RWPE1 (cell line): ENCODE measurements around the gene PTK7.
"Not testable (repeated sequence)": the region's sequence is repeated elsewhere in the genome, so short reads cannot be mapped to it uniquely, and the experiment has no call there.

ENCODE experiments used
- CTCF ChIA-PET: fragments of 350-600 bp; sonication (Branson Sonifier 250); formaldehyde crosslinking; extraction: SDS; loops from one replicate; lab custom pipeline; 2021; lab: Yijun Ruan, JAX
- POLR2A ChIA-PET: fragments of 400-600 bp; formaldehyde crosslinking; extraction: SDS; loops from one replicate; lab custom pipeline; 2020; ENCODE audit warnings: antibody characterized with exemption; ENCODE audit not compliant: low non-redundant PET; lab: Yijun Ruan, JAX
- DNase-seq: peaks from one replicate; pipeline ENCODE4 v3.0.0; 2012; ENCODE audit warnings: low spot score
- H3K27ac ChIP-seq: fragments of 450-650 bp; 2 replicates; pipeline ENCODE4 v1.5.1; 2017
- TF ChIP-seq, protein P1 (sequence below): fragments of 450-650 bp; conservative IDR thresholded peaks from 2 replicates; pipeline ENCODE4 v1.5.1; 2017; ENCODE audit warnings: low read depth, mild to moderate bottlenecking

Gene PTK7

DNA sequence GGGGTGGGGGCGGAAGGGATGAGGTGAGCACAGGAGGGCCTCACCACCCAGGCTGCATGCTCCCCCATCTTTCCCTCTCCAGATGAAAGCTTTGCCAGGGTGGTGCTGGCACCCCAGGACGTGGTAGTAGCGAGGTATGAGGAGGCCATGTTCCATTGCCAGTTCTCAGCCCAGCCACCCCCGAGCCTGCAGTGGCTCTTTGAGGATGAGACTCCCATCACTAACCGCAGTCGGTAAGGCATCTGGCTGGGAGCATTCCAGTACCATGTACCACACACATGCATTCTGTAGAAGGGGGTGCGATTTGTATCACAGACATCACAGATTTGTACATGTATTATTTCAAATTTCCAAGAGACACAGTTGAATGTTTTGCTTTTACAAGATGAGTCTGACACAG lies 54.3 kb downstream of the PTK7 start:
- no peak for DNase-seq
- CTCF ChIA-PET: interaction anchor here (0.5 to 1.7 kb wide), 7 partner anchors 13 to 110 kb away, joined by 3 to 6 read pairs (median 5); partner anchors contain the start of gene PTK7
- TF ChIP-seq, protein P1, sequence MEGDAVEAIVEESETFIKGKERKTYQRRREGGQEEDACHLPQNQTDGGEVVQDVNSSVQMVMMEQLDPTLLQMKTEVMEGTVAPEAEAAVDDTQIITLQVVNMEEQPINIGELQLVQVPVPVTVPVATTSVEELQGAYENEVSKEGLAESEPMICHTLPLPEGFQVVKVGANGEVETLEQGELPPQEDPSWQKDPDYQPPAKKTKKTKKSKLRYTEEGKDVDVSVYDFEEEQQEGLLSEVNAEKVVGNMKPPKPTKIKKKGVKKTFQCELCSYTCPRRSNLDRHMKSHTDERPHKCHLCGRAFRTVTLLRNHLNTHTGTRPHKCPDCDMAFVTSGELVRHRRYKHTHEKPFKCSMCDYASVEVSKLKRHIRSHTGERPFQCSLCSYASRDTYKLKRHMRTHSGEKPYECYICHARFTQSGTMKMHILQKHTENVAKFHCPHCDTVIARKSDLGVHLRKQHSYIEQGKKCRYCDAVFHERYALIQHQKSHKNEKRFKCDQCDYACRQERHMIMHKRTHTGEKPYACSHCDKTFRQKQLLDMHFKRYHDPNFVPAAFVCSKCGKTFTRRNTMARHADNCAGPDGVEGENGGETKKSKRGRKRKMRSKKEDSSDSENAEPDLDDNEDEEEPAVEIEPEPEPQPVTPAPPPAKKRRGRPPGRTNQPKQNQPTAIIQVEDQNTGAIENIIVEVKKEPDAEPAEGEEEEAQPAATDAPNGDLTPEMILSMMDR: no peak
- POLR2A ChIA-PET: no interaction called here
- 0 out of 2 replicates have a peak overlapping the region, but pooled peaks have one; percentile 50 for H3K27ac ChIP-seq

DNA sequence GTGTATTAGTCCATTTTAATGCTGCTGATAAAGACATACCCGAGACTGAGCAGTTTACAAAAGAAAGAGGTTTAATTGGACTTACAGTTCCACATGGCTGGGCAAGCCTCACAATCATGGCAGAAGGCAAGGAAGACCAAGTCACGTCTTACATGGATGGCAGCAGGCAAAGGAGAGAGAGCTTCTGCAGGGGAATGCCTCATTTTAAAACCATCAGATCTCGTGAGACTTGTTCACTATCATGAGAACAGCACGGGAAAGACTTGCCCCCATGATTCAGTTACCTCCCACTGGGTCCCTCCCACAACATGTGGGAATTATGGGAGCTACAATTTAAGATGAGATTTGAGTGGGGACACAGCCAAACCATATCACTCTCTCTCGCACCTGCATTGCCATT lies 55.3 kb downstream of the PTK7 start:
- H3K27ac ChIP-seq, POLR2A ChIA-PET, DNase-seq: not testable (repeated sequence)
- CTCF ChIA-PET: interaction anchor here (0.5 to 1.4 kb wide), 2 partner anchors 61 to 106 kb away, joined by 3 to 5 read pairs; no protein-coding TSS in a partner anchor

DNA sequence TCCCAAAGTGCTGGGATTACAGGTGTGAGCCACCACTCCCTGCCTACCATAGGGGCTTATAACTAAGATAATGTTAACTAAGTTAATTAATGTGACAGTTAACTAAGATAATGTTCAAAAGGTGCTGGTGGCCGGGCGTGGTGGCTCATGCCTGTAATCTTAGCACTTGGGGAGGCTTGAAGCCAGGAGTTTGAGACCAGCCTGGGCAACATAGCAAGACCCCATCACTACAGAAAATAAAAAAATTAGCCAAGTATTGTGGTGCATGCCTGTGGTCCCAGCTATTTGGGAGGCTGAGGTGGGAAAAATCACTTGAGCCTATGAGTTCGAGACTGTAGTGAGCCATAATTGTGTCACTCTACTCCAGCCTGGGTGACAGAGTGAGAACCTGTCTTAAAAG lies 62.2 kb downstream of the PTK7 start:
- ChIA-PET CTCF (no interaction called here), POLR2A (no interaction called here)
- no peak overlapping the region for H3K27ac ChIP-seq
- TF ChIP-seq, protein P1: no peak
- no peak for DNase-seq

DNA sequence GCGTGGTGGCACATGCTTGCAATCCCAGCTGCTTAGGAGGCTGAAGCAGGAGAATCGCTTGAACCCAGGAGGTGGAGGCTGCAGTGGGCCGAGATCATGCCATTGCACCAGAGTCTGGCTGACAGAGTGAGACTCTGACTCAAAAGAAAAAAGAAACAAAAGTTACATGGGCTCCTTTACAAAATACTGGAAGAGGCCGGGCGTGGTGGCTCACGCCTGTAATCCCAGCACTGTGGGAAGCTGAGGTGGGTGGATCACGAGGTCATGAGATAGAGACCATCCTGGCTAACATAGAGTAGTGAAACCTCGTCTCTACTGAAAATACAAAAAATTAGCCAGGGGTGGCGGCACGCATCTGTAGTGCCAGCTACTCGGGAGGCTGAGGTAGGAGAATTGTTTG lies 63.9 kb downstream of the PTK7 start:
- DNase-seq, POLR2A ChIA-PET, CTCF ChIA-PET: not testable (repeated sequence)
- peak overlapping the region; percentile 41 for H3K27ac ChIP-seq

DNA sequence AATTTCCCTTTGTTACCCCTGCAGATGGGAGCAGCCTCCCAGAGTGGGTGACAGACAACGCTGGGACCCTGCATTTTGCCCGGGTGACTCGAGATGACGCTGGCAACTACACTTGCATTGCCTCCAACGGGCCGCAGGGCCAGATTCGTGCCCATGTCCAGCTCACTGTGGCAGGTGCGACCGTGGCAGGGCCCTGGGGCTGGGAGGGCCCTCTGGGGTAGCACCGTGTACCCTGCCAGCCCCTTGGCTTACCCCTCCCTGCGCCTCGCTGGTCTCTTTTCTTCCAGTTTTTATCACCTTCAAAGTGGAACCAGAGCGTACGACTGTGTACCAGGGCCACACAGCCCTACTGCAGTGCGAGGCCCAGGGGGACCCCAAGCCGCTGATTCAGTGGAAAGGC lies 65.5 kb downstream of the PTK7 start:
- no peak for DNase-seq
- TF ChIP-seq, protein P1: no peak
- ChIA-PET POLR2A (no interaction called here), CTCF (interaction anchor here (0.6 kb wide), 1 partner anchor 46 kb away, joined by 4 read pairs; no protein-coding TSS in a partner anchor)
- H3K27ac ChIP-seq: peak overlapping the region; percentile 86

DNA sequence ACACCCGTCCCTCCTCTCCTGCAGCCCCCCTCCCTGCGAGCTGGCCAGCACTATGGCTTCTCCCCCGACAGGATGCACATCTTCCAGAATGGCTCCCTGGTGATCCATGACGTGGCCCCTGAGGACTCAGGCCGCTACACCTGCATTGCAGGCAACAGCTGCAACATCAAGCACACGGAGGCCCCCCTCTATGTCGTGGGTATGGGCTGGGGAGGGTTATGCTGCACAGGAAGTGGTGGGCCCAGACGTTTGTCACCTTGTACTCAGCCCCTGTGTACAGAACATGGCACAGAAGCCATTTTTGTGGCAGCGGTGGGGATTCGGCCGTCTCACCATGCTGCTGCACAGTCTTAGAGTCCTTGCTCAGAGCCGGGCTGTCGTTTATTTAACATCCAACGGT lies 66.0 kb downstream of the PTK7 start:
- TF ChIP-seq, protein P1: no peak
- DNase-seq: no peak
- H3K27ac ChIP-seq: peak overlapping the region; percentile 86
- CTCF ChIA-PET: interaction anchor here (0.6 kb wide), 1 partner anchor 46 kb away, joined by 4 read pairs; no protein-coding TSS in a partner anchor
- POLR2A ChIA-PET: no interaction called here

DNA sequence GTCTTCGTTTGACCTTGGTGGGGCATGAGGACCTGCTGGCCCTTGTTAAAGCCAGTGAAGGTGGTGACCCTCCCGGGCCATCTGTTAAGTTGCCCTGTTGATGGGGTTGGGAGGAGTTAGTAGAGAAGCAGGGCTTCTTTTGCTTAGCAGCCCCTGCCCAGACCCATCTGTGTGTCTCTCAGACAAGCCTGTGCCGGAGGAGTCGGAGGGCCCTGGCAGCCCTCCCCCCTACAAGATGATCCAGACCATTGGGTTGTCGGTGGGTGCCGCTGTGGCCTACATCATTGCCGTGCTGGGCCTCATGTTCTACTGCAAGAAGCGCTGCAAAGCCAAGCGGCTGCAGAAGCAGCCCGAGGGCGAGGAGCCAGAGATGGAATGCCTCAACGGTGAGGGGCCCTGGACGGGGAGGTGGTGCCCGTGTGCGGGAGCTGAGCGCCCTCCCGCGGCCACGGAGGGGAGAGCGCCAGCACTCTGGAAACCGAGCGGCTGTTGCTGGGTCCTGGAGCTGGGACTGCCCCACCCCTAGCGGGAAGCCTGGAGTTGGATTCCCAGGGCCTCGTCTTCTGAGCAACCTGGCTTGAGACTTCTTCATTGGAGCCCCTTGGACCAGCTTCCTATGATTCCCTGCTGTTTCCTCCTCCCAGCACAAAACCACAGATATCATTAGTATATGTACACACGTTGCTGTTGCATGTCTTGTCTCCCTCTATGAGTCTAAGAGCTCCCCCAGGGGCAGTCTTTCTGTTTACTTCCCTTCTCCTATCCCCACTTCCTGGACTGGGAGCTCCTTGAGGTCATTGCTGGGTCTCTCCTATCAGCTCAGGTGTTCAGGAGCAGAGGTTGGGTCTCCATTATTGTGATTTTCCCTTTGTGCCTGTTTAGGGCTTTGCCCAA lies 67.4 kb downstream of the PTK7 start:
- ChIA-PET POLR2A (interaction anchor here (0.5 kb wide), 1 partner anchor 14 kb away, joined by 3 read pairs; no protein-coding TSS in a partner anchor), CTCF (interaction anchor here (0.5 to 2.0 kb wide), 31 partner anchors 9 to 427 kb away, joined by 3 to 14 read pairs (median 3); partner anchors contain the start of genes CUL7, DNPH1, KLC4 and MRPL2)
- peak; percentile 88 for DNase-seq
- TF ChIP-seq, protein P1: peak; percentile 92
- H3K27ac ChIP-seq: peak overlapping the region; percentile 86
